IPS DF 6.9 (cell line): ENCODE results near the gene NAA40.
A peak's percentile ranks its signal among the peaks of the same experiment; 100 is the strongest.

Experiments used
- DNase-seq: peaks from one replicate; pipeline ENCODE4 v3.0.0-alpha.2; 2013; ENCODE audit warnings: low read depth, low spot score
- H3K27ac ChIP-seq: one replicate; pipeline ENCODE4 v1.5.1; 2013; ENCODE audit warnings: low read length, control low read depth
- H3K27me3 ChIP-seq: 2 replicates; pipeline ENCODE4 v1.6.1; 2013; ENCODE audit warnings: mild to moderate bottlenecking, low read length; ENCODE audit not compliant: control insufficient read depth, insufficient read depth
- H3K36me3 ChIP-seq: 2 replicates; pipeline ENCODE4 v1.6.1; 2013; ENCODE audit warnings: low read length; ENCODE audit not compliant: control insufficient read depth, insufficient read depth
- H3K4me1 ChIP-seq: 2 replicates; pipeline ENCODE4 v1.6.1; 2013; ENCODE audit warnings: low read length; ENCODE audit not compliant: control insufficient read depth, insufficient read depth
- H3K4me3 ChIP-seq: 2 replicates; pipeline ENCODE4 v1.5.1; 2013; ENCODE audit warnings: mild to moderate bottlenecking, low read length
- H3K9me3 ChIP-seq: 2 replicates; pipeline ENCODE4 v1.6.1; 2013; ENCODE audit warnings: low read length, inconsistent platforms; ENCODE audit not compliant: control insufficient read depth, insufficient read depth
- WGBS: extraction: QIAGEN DNeasy Blood & Tissue Kit; methylation state at CpG from one replicate; pipeline ENCODE4 v1.1.7; 2013; ENCODE audit warnings: mixed read lengths, missing lambda C conversion rate; ENCODE audit not compliant: insufficient read length, insufficient coverage; 5-methylcytosine and 5-hydroxymethylcytosine counted together

The NAA40 gene

GRCh38 chr11:63986932-63987513 is 48.2 kb downstream of the NAA40 start:
- Histone ChIP-seq H3K4me1 (no peaks in the 10 kb centered on the region), H3K27me3 (no peaks in the 10 kb centered on the region), H3K4me3 (peak overlapping the region; percentile 96), H3K9me3 (no peaks in the 10 kb centered on the region), H3K27ac (no peak overlapping the region), H3K36me3 (peaks cover 11% of the 10 kb centered on the region; the same call in 1 of the 2 replicates)
- DNase-seq: no peak
- no CpG with 5 or more reads among the region's 25 CpGs for WGBS

- Histone ChIP-seq H3K9me3 (no peaks in the 10 kb centered on the region), H3K4me3 (no peak overlapping the region), H3K27me3 (no peaks in the 10 kb centered on the region), H3K27ac (no peak overlapping the region), H3K4me1 (no peaks in the 10 kb centered on the region), H3K36me3 (peaks cover 21% of the 10 kb centered on the region)
- no CpG with 5 or more reads among the region's 10 CpGs for WGBS
- no peak for DNase-seq
Measured at GRCh38 chr11:63991558-63991957, 52.8 kb downstream of the NAA40 start.

GRCh38 chr11:63993100-63993499 is 54.3 kb downstream of the NAA40 start:
- H3K4me3 ChIP-seq: no peak overlapping the region
- no CpG with 5 or more reads among the region's 5 CpGs for WGBS
- H3K27me3 ChIP-seq: no peaks in the 10 kb centered on the region
- peaks cover 32% of the 10 kb centered on the region for H3K36me3 ChIP-seq
- H3K27ac ChIP-seq: no peak overlapping the region
- H3K4me1 ChIP-seq: peaks cover 2% of the 10 kb centered on the region; the same call in 1 of the 2 replicates
- no peak for DNase-seq
- no peaks in the 10 kb centered on the region for H3K9me3 ChIP-seq

- Histone ChIP-seq H3K27me3 (no peaks in the 10 kb centered on the region), H3K36me3 (peaks cover 29% of the 10 kb centered on the region), H3K4me3 (no peak overlapping the region), H3K27ac (no peak overlapping the region), H3K9me3 (no peaks in the 10 kb centered on the region), H3K4me1 (peaks cover 3% of the 10 kb centered on the region)
- WGBS: no CpG with 5 or more reads among the region's 6 CpGs
- no peak for DNase-seq
Measured at GRCh38 chr11:63993993-63994392, 55.2 kb downstream of the NAA40 start.

GRCh38 chr11:63996512-63996911 is 57.7 kb downstream of the NAA40 start:
- H3K36me3 ChIP-seq: peaks cover 21% of the 10 kb centered on the region

GRCh38 chr11:63997104-63997700 is 58.4 kb downstream of the NAA40 start:
- Histone ChIP-seq H3K27ac (no peak overlapping the region), H3K27me3 (no peaks in the 10 kb centered on the region), H3K4me3 (no peak overlapping the region), H3K4me1 (peaks cover 3% of the 10 kb centered on the region), H3K9me3 (no peaks in the 10 kb centered on the region), H3K36me3 (peaks cover 21% of the 10 kb centered on the region)
- no peak for DNase-seq
- WGBS: no CpG with 5 or more reads among the region's 27 CpGs

More at GRCh38 chr11:63996512-63996911, 57.7 kb downstream of the NAA40 start:
- no peak overlapping the region for H3K27ac ChIP-seq
- H3K4me1 ChIP-seq: peaks cover 3% of the 10 kb centered on the region
- H3K4me3 ChIP-seq: no peak overlapping the region
- no peaks in the 10 kb centered on the region for H3K9me3 ChIP-seq
- no peaks in the 10 kb centered on the region for H3K27me3 ChIP-seq
- DNase-seq: no peak
- no CpG with 5 or more reads among the region's 18 CpGs for WGBS

- H3K27ac ChIP-seq: no peak overlapping the region
- peaks cover 3% of the 10 kb centered on the region for H3K4me1 ChIP-seq
- H3K4me3 ChIP-seq: no peak overlapping the region
- no CpG with 5 or more reads among the region's 11 CpGs for WGBS
- H3K9me3 ChIP-seq: no peaks in the 10 kb centered on the region
- peaks cover 21% of the 10 kb centered on the region for H3K36me3 ChIP-seq
- H3K27me3 ChIP-seq: no peaks in the 10 kb centered on the region
- no peak for DNase-seq
Measured at GRCh38 chr11:63997801-63998337, 59.1 kb downstream of the NAA40 start.

GRCh38 chr11:63998558-63999348 is 60.0 kb downstream of the NAA40 start:
- peak overlapping the region; percentile 40; the same call in 1 of the 2 replicates for H3K4me3 ChIP-seq
- H3K27me3 ChIP-seq: no peaks in the 10 kb centered on the region
- no CpG with 5 or more reads among the region's 54 CpGs for WGBS
- no peak for DNase-seq
- H3K4me1 ChIP-seq: peaks cover 3% of the 10 kb centered on the region
- H3K27ac ChIP-seq: no peak overlapping the region
- no peaks in the 10 kb centered on the region for H3K9me3 ChIP-seq
- peaks cover 21% of the 10 kb centered on the region for H3K36me3 ChIP-seq

GRCh38 chr11:63999349-64000025 is 60.7 kb downstream of the NAA40 start:
- Histone ChIP-seq H3K4me1 (peaks cover 3% of the 10 kb centered on the region), H3K4me3 (peak overlapping the region; percentile 40; the same call in 1 of the 2 replicates), H3K27ac (no peak overlapping the region), H3K9me3 (no peaks in the 10 kb centered on the region), H3K36me3 (peaks cover 21% of the 10 kb centered on the region), H3K27me3 (no peaks in the 10 kb centered on the region)
- DNase-seq: no peak
- WGBS: no CpG with 5 or more reads among the region's 59 CpGs
